Left lung (tissue), 10 donors: ENCODE results near the gene GALNTL6. TPM values are rescaled to one million over a fixed set of nuclear protein-coding genes. Genes with fewer than 3 reads are reported as not detected.

ENCODE experiments used
- ATAC-seq: fragments of 200-7000 bp; cut with Tn5 transposase; one replicate; pipeline ENCODE4 v1.9.1; 2020; ENCODE audit warnings: moderate library complexity
- DNase-seq, 4 donors: peaks; one replicate each; pipeline ENCODE4 v3.0.0-alpha.2; 2013 to 2020
- H3K27ac ChIP-seq, 2 donors: fragments of 200-600 bp; sonication (generic) in 1 of 2; one replicate each; pipeline versions ENCODE4 v1.5.0 to v1.8.0; 2020 to 2021
- H3K27me3 ChIP-seq, 2 donors: fragments of 200-600 bp; sonication (generic) in 1 of 2; one replicate each; pipeline versions ENCODE4 v1.5.0 to v1.8.0; 2020 to 2021
- H3K36me3 ChIP-seq, 2 donors: fragments of 200-600 bp; sonication (generic) in 1 of 2; one replicate each; pipeline versions ENCODE4 v1.5.0 to v1.8.0; 2020 to 2021
- H3K4me1 ChIP-seq, 2 donors: fragments of 200-600 bp; one replicate each; pipeline ENCODE4 v1.8.0; 2021
- H3K4me3 ChIP-seq, 2 donors: fragments of 200-600 bp; sonication (generic) in 1 of 2; one replicate each; pipeline versions ENCODE4 v1.5.0 to v1.8.0; 2020 to 2021; ENCODE audit warnings: mild to moderate bottlenecking in 1 of 2
- H3K9me3 ChIP-seq, 2 donors: fragments of 200-600 bp; sonication (generic) in 1 of 2; one replicate each; pipeline versions ENCODE4 v1.5.0 to v1.8.0; 2020 to 2021
- intact Hi-C, 2 donors: fragments of 100-400 bp; cut with DNase I; formaldehyde crosslinking; loops; one replicate each; pipeline versions ENCODE4 v1.11.2 to v1.14.2; 2022
- polyA plus RNA-seq, 6 donors: library from polyadenylated mRNA; unstranded; fragments of 120-200 nt; gene quantifications; one replicate each; pipeline ENCODE4 v1.2.1, GENCODE V29; 2013; ENCODE audit not compliant: insufficient read length in 6 of 6
- total RNA-seq, 2 donors: library from RNA; stranded (reverse); fragmentation: NEBNext Ultra II Directional; extraction: Animal tissue kit (Norgen Biotek cat#: 25700); gene quantifications; one replicate each; pipeline ENCODE4 v1.2.1, GENCODE V29; 2021
- TF ChIP-seq, protein P1 (sequence below), 2 donors: fragments of 200-600 bp; sonication (generic) in 1 of 2; IDR thresholded peaks; one replicate each; pipeline versions ENCODE4 v1.5.0 to v1.8.0; 2021; ENCODE audit warnings: antibody characterized with exemption in 2 of 2
- donor health status: DM: no; HTN: yes; CAD: no.
- donor health status: DM: no; HTN: no; CAD: no.

Gene GALNTL6
- total and polyA plus RNA-seq, 8 donors = 0.11 to 0.16 (median 0.13) TPM; not detected in 5

DNA sequence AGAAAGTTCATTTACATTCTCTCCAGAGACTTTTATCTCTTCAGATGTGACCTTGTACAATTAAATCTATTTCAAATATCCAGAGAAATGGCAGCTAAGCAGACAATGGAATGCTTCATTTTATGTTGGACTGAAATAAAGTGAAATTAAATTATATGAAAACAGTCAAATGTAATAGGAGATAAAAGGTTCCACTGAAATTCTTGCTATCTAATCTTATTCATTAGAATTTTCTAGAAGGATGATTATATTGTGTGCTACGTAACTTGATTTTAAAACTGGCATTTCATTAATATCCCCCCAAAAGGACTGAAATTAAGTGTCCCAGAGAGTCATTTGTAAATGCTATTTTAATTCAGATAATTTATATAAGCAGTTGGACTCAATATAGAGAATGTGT is 708.5 kb downstream of the GALNTL6 start:
- no peak for ATAC-seq
- no peak overlapping the region for H3K27ac ChIP-seq
- no peaks in the 10 kb centered on the region for H3K9me3 ChIP-seq
- H3K27me3 ChIP-seq = no peaks in the 10 kb centered on the region
- intact Hi-C loops = no loop called here
- no peak overlapping the region for H3K4me3 ChIP-seq
- DNase-seq = no peak
- TF ChIP-seq, protein P1, sequence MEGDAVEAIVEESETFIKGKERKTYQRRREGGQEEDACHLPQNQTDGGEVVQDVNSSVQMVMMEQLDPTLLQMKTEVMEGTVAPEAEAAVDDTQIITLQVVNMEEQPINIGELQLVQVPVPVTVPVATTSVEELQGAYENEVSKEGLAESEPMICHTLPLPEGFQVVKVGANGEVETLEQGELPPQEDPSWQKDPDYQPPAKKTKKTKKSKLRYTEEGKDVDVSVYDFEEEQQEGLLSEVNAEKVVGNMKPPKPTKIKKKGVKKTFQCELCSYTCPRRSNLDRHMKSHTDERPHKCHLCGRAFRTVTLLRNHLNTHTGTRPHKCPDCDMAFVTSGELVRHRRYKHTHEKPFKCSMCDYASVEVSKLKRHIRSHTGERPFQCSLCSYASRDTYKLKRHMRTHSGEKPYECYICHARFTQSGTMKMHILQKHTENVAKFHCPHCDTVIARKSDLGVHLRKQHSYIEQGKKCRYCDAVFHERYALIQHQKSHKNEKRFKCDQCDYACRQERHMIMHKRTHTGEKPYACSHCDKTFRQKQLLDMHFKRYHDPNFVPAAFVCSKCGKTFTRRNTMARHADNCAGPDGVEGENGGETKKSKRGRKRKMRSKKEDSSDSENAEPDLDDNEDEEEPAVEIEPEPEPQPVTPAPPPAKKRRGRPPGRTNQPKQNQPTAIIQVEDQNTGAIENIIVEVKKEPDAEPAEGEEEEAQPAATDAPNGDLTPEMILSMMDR (IDR thresholded peaks at IDR 0.05) = no peak
- no peaks in the 10 kb centered on the region for H3K4me1 ChIP-seq
- no peaks in the 10 kb centered on the region for H3K36me3 ChIP-seq

DNA sequence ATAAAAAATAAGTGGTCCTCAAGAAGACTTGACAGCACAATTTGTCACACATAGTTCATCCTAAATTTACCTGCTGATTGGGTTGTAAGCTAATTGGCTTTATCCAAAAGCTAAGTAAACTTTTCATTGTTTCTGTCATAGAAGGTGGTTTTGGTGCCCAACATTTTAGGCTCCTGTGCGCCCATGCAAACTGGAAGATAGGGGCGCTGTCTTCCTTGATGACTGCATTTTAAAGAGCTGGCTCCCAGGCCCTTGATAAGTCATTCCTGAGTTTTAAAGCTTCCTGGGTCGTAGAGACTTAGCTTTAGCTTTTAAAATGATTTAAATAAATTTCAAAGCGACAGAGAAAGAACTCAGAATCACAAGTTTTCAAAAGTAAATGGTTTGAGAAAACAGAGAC is 730.0 kb downstream of the GALNTL6 start:
- no peak for ATAC-seq
- no peak for DNase-seq
- H3K36me3 ChIP-seq = no peaks in the 10 kb centered on the region
- peaks cover 0 to 2% of the 10 kb centered on the region in 2 donors for H3K9me3 ChIP-seq
- intact Hi-C loops = no loop called here
- H3K27ac ChIP-seq = no peak overlapping the region
- no peak overlapping the region for H3K4me3 ChIP-seq
- no peaks in the 10 kb centered on the region for H3K4me1 ChIP-seq
- TF ChIP-seq, protein P1 (IDR thresholded peaks at IDR 0.05) = no peak
- no peaks in the 10 kb centered on the region for H3K27me3 ChIP-seq

DNA sequence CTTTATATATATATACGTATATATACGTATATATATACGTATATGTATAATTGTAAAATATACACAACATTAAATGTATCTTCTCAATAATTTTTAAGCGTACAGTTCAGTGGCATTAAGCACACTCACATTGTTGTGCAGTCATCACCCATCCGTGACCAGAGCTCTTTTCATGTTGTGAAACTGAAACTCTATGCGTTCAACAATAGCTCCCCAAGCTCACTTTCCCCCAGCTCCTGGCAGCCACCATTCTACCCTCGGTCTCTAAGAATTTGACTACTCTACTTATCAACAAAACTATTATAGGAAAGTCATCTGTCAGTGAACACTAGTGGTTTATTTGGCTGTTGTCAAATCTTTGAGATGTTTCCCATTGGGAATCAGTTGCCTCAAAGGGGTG is 733.6 kb downstream of the GALNTL6 start:
- H3K4me3 ChIP-seq = no peak overlapping the region
- ATAC-seq (no peak), DNase-seq (no peak)
- TF ChIP-seq, protein P1 (IDR thresholded peaks at IDR 0.05) = no peak
- H3K9me3 ChIP-seq = no peaks in the 10 kb centered on the region
- H3K4me1 ChIP-seq = no peaks in the 10 kb centered on the region
- H3K36me3 ChIP-seq = no peaks in the 10 kb centered on the region
- H3K27ac ChIP-seq = no peak overlapping the region
- no peaks in the 10 kb centered on the region for H3K27me3 ChIP-seq
- intact Hi-C loops = no loop called here

DNA sequence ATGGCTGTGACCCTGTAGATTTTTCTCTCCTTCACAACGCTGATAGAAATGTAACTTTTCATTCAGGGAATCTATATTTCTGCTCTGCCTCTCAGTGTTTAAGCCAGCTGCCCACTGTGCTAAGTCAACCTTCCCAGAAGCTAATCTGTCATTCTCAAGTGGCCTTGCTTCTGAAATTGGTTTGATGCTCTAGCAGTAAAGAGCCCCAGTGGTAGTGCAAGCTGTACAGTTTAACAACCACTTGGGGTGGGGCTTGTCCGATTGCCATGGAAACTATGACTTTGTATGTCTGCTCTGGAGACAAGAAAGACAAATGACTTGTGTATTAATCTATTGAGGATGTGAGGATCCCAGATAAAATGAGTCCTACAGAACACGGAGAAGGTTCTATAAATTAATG is 734.5 kb downstream of the GALNTL6 start:
- no peaks in the 10 kb centered on the region for H3K36me3 ChIP-seq
- no peak overlapping the region for H3K4me3 ChIP-seq
- no peaks in the 10 kb centered on the region for H3K9me3 ChIP-seq
- TF ChIP-seq, protein P1 (IDR thresholded peaks at IDR 0.05) = no peak
- DNase-seq (no peak), ATAC-seq (no peak)
- H3K27ac ChIP-seq = no peak overlapping the region
- H3K4me1 ChIP-seq = no peaks in the 10 kb centered on the region
- intact Hi-C loops = no loop called here
- H3K27me3 ChIP-seq = no peaks in the 10 kb centered on the region

DNA sequence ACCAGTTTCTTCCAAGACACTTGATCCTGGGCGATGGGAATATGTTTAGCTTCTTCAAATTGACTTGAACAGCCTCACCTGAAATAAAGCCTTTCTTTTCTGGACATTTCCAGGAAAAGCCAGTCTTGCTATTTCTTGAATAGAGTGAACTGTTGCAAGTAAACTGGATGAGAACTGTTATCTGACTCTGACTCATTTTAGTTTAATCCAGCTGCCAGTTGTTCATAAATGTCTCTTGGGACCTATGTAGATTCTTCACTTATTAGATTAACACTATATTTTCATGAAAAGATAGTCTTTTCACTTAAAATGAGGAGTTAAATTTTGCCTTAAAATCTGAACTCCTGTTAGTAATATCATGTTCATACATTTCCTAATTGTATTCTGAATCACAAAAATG is 740.0 kb downstream of the GALNTL6 start:
- Histone ChIP-seq H3K27me3 (no peaks in the 10 kb centered on the region), H3K4me3 (no peak overlapping the region), H3K9me3 (no peaks in the 10 kb centered on the region), H3K36me3 (no peaks in the 10 kb centered on the region), H3K4me1 (no peaks in the 10 kb centered on the region), H3K27ac (no peak overlapping the region)
- TF ChIP-seq, protein P1 (IDR thresholded peaks at IDR 0.05) = no peak
- DNase-seq (no peak), ATAC-seq (no peak)
- intact Hi-C loops = no loop called here
